ENCODE data around the gene PRLR. TPM values are rescaled to one million over a fixed set of nuclear protein-coding genes. Genes with fewer than 3 reads are reported as not detected.
A peak's percentile ranks its signal among the peaks of the same experiment; 100 is the strongest.

The PRLR gene
- total RNA-seq, 1 experiment from 2014 or later: 2.5 TPM

DNA sequence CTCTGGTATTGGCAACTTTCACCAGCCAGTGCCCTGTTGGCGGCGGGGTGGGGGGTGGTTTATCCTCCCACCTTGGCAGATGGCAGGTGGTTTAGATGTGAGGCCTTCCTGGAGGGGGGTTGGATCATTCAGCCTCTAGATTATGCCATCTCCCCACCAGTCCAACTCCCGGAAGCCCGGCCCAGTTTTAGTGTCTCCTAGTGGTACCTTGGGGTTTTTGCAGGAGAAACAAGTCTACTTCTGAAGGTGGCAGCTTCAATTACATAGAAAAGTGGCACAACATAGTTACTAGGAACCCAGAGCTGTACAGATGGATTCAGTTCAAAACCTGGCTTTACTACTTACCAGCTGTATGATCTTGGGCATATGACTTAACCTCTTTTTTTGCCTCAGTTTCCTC, 11.3 kb downstream of the PRLR start:
- no peak overlapping the region for H3K27ac Mint-ChIP-seq
- no CpG with 5 or more reads among the region's 4 CpGs for WGBS (ENCODE audit: extremely low coverage, insufficient read length, low lambda C conversion rate)
- no peak for DNase-seq

More for the DNA sequence above, 11.3 kb downstream of the PRLR start:
- Histone ChIP-seq H3T11ph (ENCODE audit: low read length) (no peak overlapping the region), H2AFZ (ENCODE audit: low read length) (no peak overlapping the region), H3K9me3 (ENCODE audit: control insufficient read depth, low read depth, low read length) (no peaks in the 10 kb centered on the region), H3K79me2 (ENCODE audit: insufficient read depth, low read length) (no peaks in the 10 kb centered on the region), H4K91ac (ENCODE audit: insufficient read length, low read depth, low read length) (no peak overlapping the region), H3K9ac (ENCODE audit: extremely low read depth, insufficient read length, low read length) (no peak overlapping the region), H3K14ac (ENCODE audit: insufficient read depth, low read length) (no peak overlapping the region), H3K56ac (ENCODE audit: insufficient read length, low read depth, low read length) (no peak overlapping the region), H2BK5ac (ENCODE audit: insufficient read length, low read length) (no peak overlapping the region), H3K18ac (ENCODE audit: insufficient read length, low read depth, low read length) (no peak overlapping the region), H3K4ac (ENCODE audit: low read depth, low read length) (no peak overlapping the region), H3K27ac (ENCODE audit: insufficient read length, low read depth, low read length) (no peak overlapping the region), H3K4me1 (ENCODE audit: insufficient read depth, low read length) (no peaks in the 10 kb centered on the region), H4K20me1 (ENCODE audit: control insufficient read depth, insufficient read depth, insufficient read length) (no peaks in the 10 kb centered on the region), H3K4me2 (ENCODE audit: insufficient read depth, insufficient read length, low read length) (no peak overlapping the region), H4K5ac (ENCODE audit: insufficient read length, low read depth, low read length) (no peak overlapping the region), H2BK15ac (ENCODE audit: low read depth, low read length) (no peak overlapping the region), H2BK20ac (ENCODE audit: low read depth, low read length, poor library complexity, severe bottlenecking) (no peak overlapping the region), H3K27me3 (ENCODE audit: insufficient read depth, low read length) (no peaks in the 10 kb centered on the region), H4K8ac (replicated peaks; ENCODE audit: insufficient read length, low read depth, low read length) (no peak overlapping the region), H2BK12ac (ENCODE audit: insufficient read length, low read depth, low read length) (no peak overlapping the region), H3K23ac (ENCODE audit: insufficient read length, low read depth, low read length) (no peak overlapping the region), H2AK5ac (ENCODE audit: insufficient read length, low read length) (no peak overlapping the region), H2BK120ac (ENCODE audit: low read depth, low read length, poor library complexity, severe bottlenecking) (no peak overlapping the region), H3K79me1 (ENCODE audit: insufficient read depth, low read depth, low read length, poor library complexity, severe bottlenecking) (no peaks in the 10 kb centered on the region), H3K23me2 (ENCODE audit: insufficient read length, low read depth, low read length, poor library complexity, severe bottlenecking) (no peaks in the 10 kb centered on the region)
- Mint-ChIP-seq H3K4me3 (no peak overlapping the region), H3K27me3 (ENCODE audit: low read depth) (no peaks in the 10 kb centered on the region), H3K36me3 (ENCODE audit: insufficient read depth in 1 of 3, low read depth in 3 of 3) (no peaks in the 10 kb centered on the region), H3K4me1 (peaks cover 0 to 1% of the 10 kb centered on the region in 2 experiments; a peak in 2 of 4 replicates), H3K9me3 (peaks cover 0 to 2% of the 10 kb centered on the region in 2 experiments; a peak in 2 of 5 replicates)
- TF ChIP-seq, protein P1, sequence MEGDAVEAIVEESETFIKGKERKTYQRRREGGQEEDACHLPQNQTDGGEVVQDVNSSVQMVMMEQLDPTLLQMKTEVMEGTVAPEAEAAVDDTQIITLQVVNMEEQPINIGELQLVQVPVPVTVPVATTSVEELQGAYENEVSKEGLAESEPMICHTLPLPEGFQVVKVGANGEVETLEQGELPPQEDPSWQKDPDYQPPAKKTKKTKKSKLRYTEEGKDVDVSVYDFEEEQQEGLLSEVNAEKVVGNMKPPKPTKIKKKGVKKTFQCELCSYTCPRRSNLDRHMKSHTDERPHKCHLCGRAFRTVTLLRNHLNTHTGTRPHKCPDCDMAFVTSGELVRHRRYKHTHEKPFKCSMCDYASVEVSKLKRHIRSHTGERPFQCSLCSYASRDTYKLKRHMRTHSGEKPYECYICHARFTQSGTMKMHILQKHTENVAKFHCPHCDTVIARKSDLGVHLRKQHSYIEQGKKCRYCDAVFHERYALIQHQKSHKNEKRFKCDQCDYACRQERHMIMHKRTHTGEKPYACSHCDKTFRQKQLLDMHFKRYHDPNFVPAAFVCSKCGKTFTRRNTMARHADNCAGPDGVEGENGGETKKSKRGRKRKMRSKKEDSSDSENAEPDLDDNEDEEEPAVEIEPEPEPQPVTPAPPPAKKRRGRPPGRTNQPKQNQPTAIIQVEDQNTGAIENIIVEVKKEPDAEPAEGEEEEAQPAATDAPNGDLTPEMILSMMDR (conservative IDR thresholded peaks at IDR 0.05): peak; percentile 42
